Loucy (cell line): Measurements from ENCODE around the gene HMGXB3.

ENCODE experiments used
- H2AFZ ChIP-seq: fragments of 200-600 bp; sonication (generic); 2 replicates; pipeline ENCODE4 v1.6.0; 2016; ENCODE audit warnings: antibody characterized with exemption, mild to moderate bottlenecking, low read length, moderate library complexity
- H3F3A ChIP-seq: fragments of 200-600 bp; 2 replicates; pipeline ENCODE4 v1.6.0; 2016; ENCODE audit warnings: antibody characterized with exemption, low read depth, mild to moderate bottlenecking
- H3K27me3 ChIP-seq: fragments of 200-600 bp; sonication (generic); 2 replicates; pipeline ENCODE4 v1.6.1; 2014; ENCODE audit warnings: low read length, mild to moderate bottlenecking; ENCODE audit not compliant: insufficient read depth, poor library complexity, severe bottlenecking
- H3K36me3 ChIP-seq: fragments of 200-600 bp; sonication (generic); 2 replicates; pipeline ENCODE4 v1.6.1; 2016; ENCODE audit warnings: low read length; ENCODE audit not compliant: insufficient read depth
- H3K4me1 ChIP-seq: fragments of 200-600 bp; sonication (generic); 2 replicates; pipeline ENCODE4 v1.5.1; 2014; ENCODE audit warnings: low read length, mild to moderate bottlenecking; ENCODE audit not compliant: insufficient read depth, poor library complexity, severe bottlenecking
- H3K4me2 ChIP-seq: fragments of 200-600 bp; sonication (generic); 2 replicates; pipeline ENCODE4 v1.6.0; 2014; ENCODE audit warnings: antibody characterized with exemption, low read length, low read depth, mild to moderate bottlenecking; ENCODE audit not compliant: poor library complexity, severe bottlenecking
- H3K4me3 ChIP-seq: fragments of 200-600 bp; sonication (generic); 2 replicates; pipeline ENCODE4 v1.5.1; 2014; ENCODE audit warnings: low read length, mild to moderate bottlenecking, mixed read lengths; ENCODE audit not compliant: poor library complexity, severe bottlenecking
- H3K79me2 ChIP-seq: fragments of 200-600 bp; sonication (generic); 2 replicates; pipeline ENCODE4 v1.6.1; 2014; ENCODE audit warnings: low read length; ENCODE audit not compliant: insufficient read depth
- H3K9ac ChIP-seq: fragments of 200-600 bp; sonication (generic); 2 replicates; pipeline ENCODE4 v1.6.0; 2014; ENCODE audit warnings: mild to moderate bottlenecking, low read depth, low read length, moderate library complexity; ENCODE audit not compliant: poor library complexity, severe bottlenecking
- H3K9me2 ChIP-seq: fragments of 200-600 bp; sonication (generic); replicated peaks from 2 replicates; pipeline ENCODE4 v1.6.1; 2016; ENCODE audit warnings: low read depth, low read length, mixed read lengths
- H3K9me3 ChIP-seq: fragments of 200-600 bp; sonication (generic); 2 replicates; pipeline ENCODE4 v1.6.1; 2014; ENCODE audit warnings: mild to moderate bottlenecking, antibody characterized with exemption, low read length, low read depth; ENCODE audit not compliant: insufficient read depth
- H4K20me1 ChIP-seq: fragments of 200-600 bp; sonication (generic); 2 replicates; pipeline ENCODE4 v1.6.0; 2014; ENCODE audit warnings: antibody characterized with exemption, low read length, mild to moderate bottlenecking; ENCODE audit not compliant: insufficient read depth, poor library complexity, severe bottlenecking
- EZH2phosphoT487 ChIP-seq: fragments of 200-600 bp; IDR thresholded peaks from 2 replicates; pipeline ENCODE4 v1.6.1; 2018; ENCODE audit warnings: antibody characterized with exemption, mild to moderate bottlenecking, moderate library complexity, borderline replicate concordance
- TF ChIP-seq, protein P1 (sequence below): fragments of 200-600 bp; sonication (generic); conservative IDR thresholded peaks from 2 replicates; pipeline ENCODE4 v1.5.1; 2014; ENCODE audit warnings: mild to moderate bottlenecking, antibody characterized with exemption, low read length

The HMGXB3 gene

DNA sequence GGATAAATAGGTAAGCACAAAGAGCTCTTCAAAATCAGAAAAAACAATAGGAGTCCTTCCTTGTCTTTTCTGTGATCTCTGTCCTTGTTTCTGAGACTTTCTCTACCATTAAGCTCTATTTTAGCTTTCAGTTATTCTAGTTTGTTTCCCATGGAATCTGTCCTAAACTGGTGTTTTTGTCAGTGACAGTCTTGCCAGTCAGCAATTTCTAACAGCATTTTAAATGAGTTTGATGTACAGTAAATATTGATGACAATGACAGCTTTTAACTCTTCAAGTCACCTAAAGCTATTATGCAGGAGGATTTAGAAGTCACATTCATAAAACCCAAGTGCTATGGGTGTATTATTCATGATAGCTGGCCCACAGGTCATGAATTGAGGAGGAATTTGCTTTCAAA lies 18.0 kb upstream of the HMGXB3 start:
- Histone ChIP-seq H3K9me2 (no peaks in the 10 kb centered on the region), H2AFZ (no peak overlapping the region), H3K79me2 (no peaks in the 10 kb centered on the region), H4K20me1 (no peaks in the 10 kb centered on the region), H3K36me3 (peaks cover 12% of the 10 kb centered on the region; the same call in 1 of the 2 replicates), H3F3A (no peaks in the 10 kb centered on the region), H3K9ac (no peak overlapping the region), H3K4me3 (no peak overlapping the region), H3K4me2 (no peak overlapping the region), H3K27me3 (no peaks in the 10 kb centered on the region), H3K9me3 (no peaks in the 10 kb centered on the region), H3K4me1 (no peaks in the 10 kb centered on the region)
- no peak for TF ChIP-seq EZH2phosphoT487
- TF ChIP-seq, protein P1, sequence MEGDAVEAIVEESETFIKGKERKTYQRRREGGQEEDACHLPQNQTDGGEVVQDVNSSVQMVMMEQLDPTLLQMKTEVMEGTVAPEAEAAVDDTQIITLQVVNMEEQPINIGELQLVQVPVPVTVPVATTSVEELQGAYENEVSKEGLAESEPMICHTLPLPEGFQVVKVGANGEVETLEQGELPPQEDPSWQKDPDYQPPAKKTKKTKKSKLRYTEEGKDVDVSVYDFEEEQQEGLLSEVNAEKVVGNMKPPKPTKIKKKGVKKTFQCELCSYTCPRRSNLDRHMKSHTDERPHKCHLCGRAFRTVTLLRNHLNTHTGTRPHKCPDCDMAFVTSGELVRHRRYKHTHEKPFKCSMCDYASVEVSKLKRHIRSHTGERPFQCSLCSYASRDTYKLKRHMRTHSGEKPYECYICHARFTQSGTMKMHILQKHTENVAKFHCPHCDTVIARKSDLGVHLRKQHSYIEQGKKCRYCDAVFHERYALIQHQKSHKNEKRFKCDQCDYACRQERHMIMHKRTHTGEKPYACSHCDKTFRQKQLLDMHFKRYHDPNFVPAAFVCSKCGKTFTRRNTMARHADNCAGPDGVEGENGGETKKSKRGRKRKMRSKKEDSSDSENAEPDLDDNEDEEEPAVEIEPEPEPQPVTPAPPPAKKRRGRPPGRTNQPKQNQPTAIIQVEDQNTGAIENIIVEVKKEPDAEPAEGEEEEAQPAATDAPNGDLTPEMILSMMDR, result no peak

DNA sequence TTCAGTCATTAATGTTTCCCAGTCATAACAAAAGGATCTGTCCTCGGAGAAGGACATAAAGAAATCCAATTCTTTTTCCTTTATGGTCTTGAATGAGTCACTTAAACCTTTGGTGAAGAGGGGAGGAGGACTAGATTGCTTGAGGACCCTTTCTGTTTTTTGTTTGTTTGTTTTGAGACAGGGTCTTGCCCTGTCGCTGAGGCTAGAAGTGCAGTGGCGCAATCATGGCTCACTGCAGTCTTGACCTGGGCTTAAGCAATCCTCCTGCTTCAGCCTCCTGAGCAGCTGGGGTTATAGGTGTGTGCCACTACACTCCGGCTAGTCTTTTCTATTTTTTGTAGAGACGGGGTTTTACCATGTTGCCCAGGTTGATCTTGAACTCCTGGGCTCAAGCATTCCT lies 12.4 kb upstream of the HMGXB3 start:
- H3K9me2 ChIP-seq, result no peaks in the 10 kb centered on the region

DNA sequence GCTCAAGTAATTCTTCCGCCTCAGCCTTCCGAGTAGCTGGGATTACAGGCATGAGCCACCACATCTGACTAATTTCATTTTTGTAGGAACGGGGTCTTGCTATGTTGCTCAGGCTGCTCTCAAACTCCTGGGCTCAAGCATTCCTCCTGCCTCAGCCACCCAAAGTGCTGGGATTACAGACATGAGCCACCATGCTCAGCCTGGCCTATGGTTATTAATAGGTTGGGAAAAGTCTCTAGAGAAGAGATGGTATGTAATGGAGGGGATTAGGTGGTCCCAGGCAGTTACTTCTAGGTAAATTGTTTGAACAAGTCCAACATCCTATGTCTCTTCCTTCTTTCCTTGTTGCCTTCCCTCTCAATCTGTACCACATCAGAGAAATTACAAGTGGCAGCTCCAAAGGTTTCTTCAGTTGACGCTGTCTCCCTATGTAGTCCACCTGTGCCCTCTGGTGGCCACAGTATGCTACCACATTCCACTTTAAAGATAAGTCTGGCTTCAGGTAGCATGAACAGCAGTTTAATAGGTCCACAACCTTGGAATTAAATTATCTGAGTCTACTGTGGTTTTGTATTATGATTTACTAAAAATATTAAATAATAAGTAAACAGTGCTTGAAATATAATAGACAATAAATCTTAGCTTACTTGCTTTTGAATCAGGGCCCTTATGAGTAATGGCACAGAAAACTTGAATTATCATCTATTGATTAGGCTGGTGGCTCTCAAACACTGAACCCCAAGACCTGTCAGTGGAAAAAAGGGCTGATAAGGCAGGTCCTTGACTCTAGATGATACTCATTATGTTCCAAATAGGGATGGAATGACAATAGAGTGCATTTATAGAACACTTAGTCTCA lies 9.8 kb upstream of the HMGXB3 start:
- no peak overlapping the region for H3K9ac ChIP-seq
- H3K27me3 ChIP-seq, result no peaks in the 10 kb centered on the region
- no peaks in the 10 kb centered on the region for H3F3A ChIP-seq
- no peaks in the 10 kb centered on the region for H4K20me1 ChIP-seq
- no peaks in the 10 kb centered on the region for H3K9me2 ChIP-seq
- no peaks in the 10 kb centered on the region for H3K79me2 ChIP-seq
- no peak overlapping the region for H3K4me2 ChIP-seq
- H3K9me3 ChIP-seq, result no peaks in the 10 kb centered on the region
- H3K36me3 ChIP-seq, result no peaks in the 10 kb centered on the region
- TF ChIP-seq EZH2phosphoT487, result no peak
- TF ChIP-seq, protein P1, result peak; percentile 93
- no peaks in the 10 kb centered on the region for H3K4me1 ChIP-seq
- no peak overlapping the region for H3K4me3 ChIP-seq
- no peak overlapping the region for H2AFZ ChIP-seq

More for the DNA sequence above, 12.4 kb upstream of the HMGXB3 start:
- Histone ChIP-seq H3K4me1 (no peaks in the 10 kb centered on the region), H3K4me2 (no peak overlapping the region), H3K4me3 (no peak overlapping the region), H3K36me3 (no peaks in the 10 kb centered on the region), H3F3A (no peaks in the 10 kb centered on the region), H3K79me2 (no peaks in the 10 kb centered on the region), H3K9me3 (no peaks in the 10 kb centered on the region), H2AFZ (no peak overlapping the region), H3K9ac (no peak overlapping the region), H3K27me3 (no peaks in the 10 kb centered on the region), H4K20me1 (no peaks in the 10 kb centered on the region)
- no peak for TF ChIP-seq EZH2phosphoT487
- TF ChIP-seq, protein P1, result no peak
